ENCODE data around the gene ATP5F1B. TPM values are rescaled to one million over a fixed set of nuclear protein-coding genes. Genes with fewer than 3 reads are reported as not detected.

The ATP5F1B gene
- total RNA-seq, 1 donor from 2014 or later = 405 TPM

GRCh38 chr12:56637621-56638020 is 8.2 kb downstream of the ATP5F1B start:
- DNase-seq (ENCODE audit: extremely low spot score in 2 of 2) = no peak
- intact Hi-C loops (cut with DNase I) = loop anchor here (10.0 kb wide), 1 partner anchor 123 kb away; no protein-coding TSS in a partner anchor
- no peak overlapping the region for H3K4me3 ChIP-seq
- H3K27ac ChIP-seq = peak overlapping the region; percentile 100
- no peaks in the 10 kb centered on the region for H3K9me3 ChIP-seq
- peaks cover 2 to 50% of the 10 kb centered on the region in 2 donors for H3K36me3 ChIP-seq
- peaks cover 36% of the 10 kb centered on the region for H3K4me1 ChIP-seq
- TF ChIP-seq POLR2AphosphoS5 (IDR thresholded peaks at IDR 0.05; ENCODE audit: insufficient read depth in 1 of 2, low read depth in 1 of 2) (no peak), CTCF (IDR thresholded peaks at IDR 0.05) (no peak), POLR2A (IDR thresholded peaks at IDR 0.05) (no peak)
- H3K27me3 ChIP-seq = no peaks in the 10 kb centered on the region

- H3K27me3 ChIP-seq = no peaks in the 10 kb centered on the region
- H3K4me1 ChIP-seq = peaks cover 43% of the 10 kb centered on the region
- H3K9me3 ChIP-seq = no peaks in the 10 kb centered on the region
- peaks cover 0 to 43% of the 10 kb centered on the region in 2 donors for H3K36me3 ChIP-seq
- TF ChIP-seq POLR2A (IDR thresholded peaks at IDR 0.05) = no peak
- peak; percentile 22 to 48 (median 40) for TF ChIP-seq CTCF (IDR thresholded peaks at IDR 0.05)
- peak; percentile 69 to 98 for TF ChIP-seq POLR2AphosphoS5 (IDR thresholded peaks at IDR 0.05; ENCODE audit: insufficient read depth in 1 of 2, low read depth in 1 of 2)
- H3K27ac ChIP-seq = peak overlapping the region; percentile 100
- H3K4me3 ChIP-seq = peak overlapping the region; percentile 74 to 94
- intact Hi-C loops (cut with DNase I) = loop anchor here (10.0 kb wide), 1 partner anchor 122 kb away; no protein-coding TSS in a partner anchor
- DNase-seq (ENCODE audit: extremely low spot score in 2 of 2) = peak; percentile 100
Observed at GRCh38 chr12:56636675-56637540, 8.9 kb downstream of the ATP5F1B start.

- Histone ChIP-seq H3K27ac (peak overlapping the region; percentile 100), H3K4me3 (peak overlapping the region; percentile 74 to 94), H3K9me3 (no peaks in the 10 kb centered on the region), H3K36me3 (peaks cover 0 to 35% of the 10 kb centered on the region in 2 donors), H3K4me1 (peaks cover 52% of the 10 kb centered on the region), H3K27me3 (no peaks in the 10 kb centered on the region)
- TF ChIP-seq POLR2AphosphoS5 (IDR thresholded peaks at IDR 0.05; ENCODE audit: insufficient read depth in 1 of 2, low read depth in 1 of 2) (peak in 1 of 2 donors; percentile 93), CTCF (IDR thresholded peaks at IDR 0.05) (no peak), POLR2A (IDR thresholded peaks at IDR 0.05) (peak in 1 of 2 donors; percentile 80)
- intact Hi-C loops (cut with DNase I) = loop anchor here (10.0 kb wide), 1 partner anchor 121 kb away; no protein-coding TSS in a partner anchor
- peak in 1 of 2 donors; percentile 98 for DNase-seq (ENCODE audit: extremely low spot score in 2 of 2)
Observed at GRCh38 chr12:56635806-56636674, 9.7 kb downstream of the ATP5F1B start.

GRCh38 chr12:56634837-56635791 is 10.7 kb downstream of the ATP5F1B start:
- peak in 1 of 2 donors; percentile 91 for DNase-seq (ENCODE audit: extremely low spot score in 2 of 2)
- H3K4me1 ChIP-seq = peaks cover 60% of the 10 kb centered on the region

More at GRCh38 chr12:56634837-56635791, 10.7 kb downstream of the ATP5F1B start:
- peak overlapping the region; percentile 74 to 94 for H3K4me3 ChIP-seq
- H3K9me3 ChIP-seq = no peaks in the 10 kb centered on the region
- TF ChIP-seq POLR2AphosphoS5 (IDR thresholded peaks at IDR 0.05; ENCODE audit: insufficient read depth in 1 of 2, low read depth in 1 of 2) (peak; percentile 38 to 67), CTCF (IDR thresholded peaks at IDR 0.05) (peak in 1 of 3 experiments; percentile 26), POLR2A (IDR thresholded peaks at IDR 0.05) (peak; percentile 19 to 65)
- H3K27ac ChIP-seq = peak overlapping the region; percentile 100
- H3K27me3 ChIP-seq = no peaks in the 10 kb centered on the region
- intact Hi-C loops (cut with DNase I) = loop anchor here (10.0 kb wide), 1 partner anchor 120 kb away; no protein-coding TSS in a partner anchor
- peaks cover 0 to 25% of the 10 kb centered on the region in 2 donors for H3K36me3 ChIP-seq

Data from vagina (tissue), 2 donors.